Type B pancreatic cell (in vitro differentiated cells): ENCODE measurements around the gene NPTX1. TPM values are rescaled to one million over a fixed set of nuclear protein-coding genes. Genes with fewer than 3 reads are reported as not detected.

Experiments
- DNase-seq: peaks from one replicate; pipeline ENCODE4 v3.0.0; 2021; ENCODE audit warnings: mixed read lengths; ENCODE audit not compliant: unreplicated experiment; ENCODE audit errors: extremely low spot score
- H3K27ac Mint-ChIP-seq: 2 replicates; pipeline ENCODE4 v1.8.0; 2021; ENCODE audit warnings: mild to moderate bottlenecking, mixed read lengths
- H3K27me3 Mint-ChIP-seq: 2 replicates; pipeline ENCODE4 v1.8.0; 2021; ENCODE audit warnings: mixed read lengths
- H3K36me3 Mint-ChIP-seq: 2 replicates; pipeline ENCODE4 v1.8.0; 2021; ENCODE audit warnings: mixed read lengths
- H3K4me1 Mint-ChIP-seq: one replicate; pipeline ENCODE4 v1.8.0; 2021; ENCODE audit warnings: mixed read lengths; ENCODE audit not compliant: unreplicated experiment
- H3K4me3 Mint-ChIP-seq: 2 replicates; pipeline ENCODE4 v1.8.0; 2021; ENCODE audit warnings: mild to moderate bottlenecking, mixed read lengths
- H3K9me3 Mint-ChIP-seq: 2 replicates; pipeline ENCODE4 v1.8.0; 2021; ENCODE audit warnings: mixed read lengths
- total RNA-seq: library from RNA; stranded (reverse); gene quantifications from 2 replicates; pipeline ENCODE4 v1.2.1, GENCODE V29; 2021; ENCODE audit warnings: low replicate concordance
- TF ChIP-seq, protein P1 (sequence below): fragments of 200-600 bp; sonication (generic); conservative IDR thresholded peaks from 2 replicates; pipeline ENCODE4 v1.5.0; 2021; ENCODE audit warnings: antibody characterized with exemption, mild to moderate bottlenecking

NPTX1 gene
- total RNA-seq, 1 donor from 2014 or later, result 4.7 TPM

- Mint-ChIP-seq H3K27me3 (peaks cover 41% of the 10 kb centered on the region), H3K36me3 (no peaks in the 10 kb centered on the region)
Observed at GRCh38 chr17:80487511-80487910, 11.1 kb upstream of the NPTX1 start.

DNA sequence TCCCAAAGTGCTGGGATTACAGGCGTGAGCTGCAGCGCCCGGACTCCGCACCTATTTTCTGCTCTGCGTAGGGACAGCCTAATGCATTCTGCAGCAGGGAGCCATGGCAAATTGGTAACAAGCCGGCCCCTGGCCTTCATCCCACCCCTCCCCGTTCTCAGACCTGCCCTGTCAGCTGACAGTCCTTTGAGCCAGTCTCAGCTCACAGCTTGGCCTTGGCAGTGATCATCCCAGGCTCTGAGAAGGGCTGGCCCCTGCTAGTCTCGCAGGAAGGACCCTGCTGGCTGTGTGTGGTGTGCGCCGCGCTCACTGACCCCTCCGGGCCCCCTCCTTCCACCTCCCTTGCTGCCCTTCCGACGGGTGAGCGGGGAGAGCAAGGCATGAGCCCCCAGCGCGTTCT lies 10.3 kb upstream of the NPTX1 start:
- TF ChIP-seq, protein P1, sequence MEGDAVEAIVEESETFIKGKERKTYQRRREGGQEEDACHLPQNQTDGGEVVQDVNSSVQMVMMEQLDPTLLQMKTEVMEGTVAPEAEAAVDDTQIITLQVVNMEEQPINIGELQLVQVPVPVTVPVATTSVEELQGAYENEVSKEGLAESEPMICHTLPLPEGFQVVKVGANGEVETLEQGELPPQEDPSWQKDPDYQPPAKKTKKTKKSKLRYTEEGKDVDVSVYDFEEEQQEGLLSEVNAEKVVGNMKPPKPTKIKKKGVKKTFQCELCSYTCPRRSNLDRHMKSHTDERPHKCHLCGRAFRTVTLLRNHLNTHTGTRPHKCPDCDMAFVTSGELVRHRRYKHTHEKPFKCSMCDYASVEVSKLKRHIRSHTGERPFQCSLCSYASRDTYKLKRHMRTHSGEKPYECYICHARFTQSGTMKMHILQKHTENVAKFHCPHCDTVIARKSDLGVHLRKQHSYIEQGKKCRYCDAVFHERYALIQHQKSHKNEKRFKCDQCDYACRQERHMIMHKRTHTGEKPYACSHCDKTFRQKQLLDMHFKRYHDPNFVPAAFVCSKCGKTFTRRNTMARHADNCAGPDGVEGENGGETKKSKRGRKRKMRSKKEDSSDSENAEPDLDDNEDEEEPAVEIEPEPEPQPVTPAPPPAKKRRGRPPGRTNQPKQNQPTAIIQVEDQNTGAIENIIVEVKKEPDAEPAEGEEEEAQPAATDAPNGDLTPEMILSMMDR, result no peak
- H3K27ac Mint-ChIP-seq, result no peak overlapping the region
- H3K4me1 Mint-ChIP-seq, result peaks cover 5% of the 10 kb centered on the region
- H3K9me3 Mint-ChIP-seq, result no peaks in the 10 kb centered on the region
- H3K27me3 Mint-ChIP-seq, result peaks cover 50% of the 10 kb centered on the region
- no peaks in the 10 kb centered on the region for H3K36me3 Mint-ChIP-seq
- H3K4me3 Mint-ChIP-seq, result no peak overlapping the region
- no peak for DNase-seq

More at GRCh38 chr17:80487511-80487910, 11.1 kb upstream of the NPTX1 start:
- Mint-ChIP-seq H3K4me3 (no peak overlapping the region), H3K9me3 (no peaks in the 10 kb centered on the region), H3K4me1 (peaks cover 8% of the 10 kb centered on the region), H3K27ac (no peak overlapping the region)
- TF ChIP-seq, protein P1, result no peak
- no peak for DNase-seq

GRCh38 chr17:80485846-80486245 lies 9.4 kb upstream of the NPTX1 start:
- Mint-ChIP-seq H3K27me3 (peaks cover 54% of the 10 kb centered on the region), H3K4me3 (no peak overlapping the region), H3K27ac (no peak overlapping the region), H3K9me3 (no peaks in the 10 kb centered on the region), H3K36me3 (no peaks in the 10 kb centered on the region), H3K4me1 (no peaks in the 10 kb centered on the region)
- no peak for DNase-seq
- TF ChIP-seq, protein P1, result no peak

- no peak overlapping the region for H3K4me3 Mint-ChIP-seq
- TF ChIP-seq, protein P1, result no peak
- no peaks in the 10 kb centered on the region for H3K4me1 Mint-ChIP-seq
- H3K9me3 Mint-ChIP-seq, result no peaks in the 10 kb centered on the region
- DNase-seq, result no peak
- peaks cover 74% of the 10 kb centered on the region for H3K27me3 Mint-ChIP-seq
- no peak overlapping the region for H3K27ac Mint-ChIP-seq
- no peaks in the 10 kb centered on the region for H3K36me3 Mint-ChIP-seq
Observed at GRCh38 chr17:80482555-80483308, 6.3 kb upstream of the NPTX1 start.

- Mint-ChIP-seq H3K27ac (no peak overlapping the region), H3K4me3 (no peak overlapping the region), H3K27me3 (peaks cover 69% of the 10 kb centered on the region), H3K36me3 (no peaks in the 10 kb centered on the region), H3K9me3 (no peaks in the 10 kb centered on the region), H3K4me1 (no peaks in the 10 kb centered on the region)
- no peak for DNase-seq
- TF ChIP-seq, protein P1, result no peak
Observed at GRCh38 chr17:80482058-80482318, 5.6 kb upstream of the NPTX1 start.
